ENCODE measurements around the gene CDHR1.
A peak's percentile ranks its signal among the peaks of the same experiment; 100 is the strongest.

Gene CDHR1

DNA sequence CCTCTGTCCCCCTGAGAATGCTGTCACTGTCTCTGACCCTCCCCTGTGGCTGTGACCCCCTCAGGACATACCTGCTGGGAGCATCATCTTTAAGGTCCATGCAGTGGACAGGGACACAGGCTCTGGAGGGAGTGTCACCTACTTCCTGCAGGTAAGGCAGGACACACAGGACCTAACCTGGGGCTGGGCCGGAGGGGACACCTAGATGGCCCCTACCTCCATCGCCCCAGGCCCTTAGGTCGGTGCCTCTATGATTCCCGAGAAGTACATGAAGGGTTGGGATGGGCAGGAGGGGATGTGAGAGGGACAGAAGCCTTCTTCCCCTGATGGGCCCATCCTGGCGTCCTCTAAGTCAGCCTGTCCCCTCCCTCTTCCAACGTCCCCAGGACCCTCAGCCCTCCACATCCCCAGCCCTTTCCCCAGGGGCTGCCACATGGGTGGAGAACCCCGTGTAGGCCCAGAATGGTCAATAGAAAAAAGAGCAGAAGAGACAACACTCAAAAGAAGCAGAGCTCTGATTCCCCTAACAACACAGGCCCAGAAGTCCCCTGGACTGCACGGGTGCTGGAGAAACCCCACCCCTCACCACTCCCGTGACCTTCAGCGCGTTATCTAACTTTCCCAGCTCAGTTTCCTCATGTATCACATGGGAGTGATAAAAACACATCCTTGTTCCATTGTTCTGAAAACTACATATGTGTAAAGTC lies 6.4 kb downstream of the CDHR1 start:
- no peak for DNase-seq (ENCODE audit: low read depth, low spot score)

DNA sequence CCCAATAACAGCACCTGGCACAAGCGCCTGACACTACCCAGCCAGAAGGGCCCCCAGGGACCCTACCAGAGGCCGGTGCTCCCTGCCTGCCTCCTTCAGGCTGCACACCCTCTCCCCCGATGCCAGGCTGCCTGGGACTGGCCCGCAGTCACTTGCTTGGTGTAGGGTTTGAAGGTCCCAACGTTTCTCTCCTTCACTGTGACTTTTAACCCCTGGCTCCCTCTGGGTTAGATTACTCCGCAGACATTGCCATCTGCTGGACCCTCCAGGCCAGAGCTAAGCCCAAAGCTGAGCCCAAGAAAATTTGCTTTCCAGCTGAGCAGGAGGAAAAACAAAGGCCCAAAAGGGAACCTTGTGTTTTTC lies 6.9 kb downstream of the CDHR1 start:
- no peak for DNase-seq (ENCODE audit: low read depth, low spot score)

DNA sequence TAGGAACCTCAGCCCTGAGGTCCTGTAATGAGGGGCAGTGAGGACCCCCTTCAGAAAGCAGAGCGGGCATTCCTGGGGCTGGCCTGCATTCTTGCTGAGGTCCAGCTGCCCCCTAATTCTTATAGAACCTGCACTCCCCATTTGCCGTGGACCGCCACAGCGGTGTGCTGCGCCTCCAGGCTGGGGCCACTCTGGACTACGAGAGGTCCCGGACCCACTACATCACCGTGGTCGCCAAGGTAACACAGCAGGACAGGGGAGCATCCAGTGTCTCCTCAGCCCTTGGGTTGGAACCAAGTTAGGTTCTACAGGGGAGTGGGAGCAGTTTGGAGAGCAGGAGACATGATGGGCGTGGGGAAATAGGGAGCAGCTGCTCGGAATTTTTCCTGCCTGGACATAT lies 7.3 kb downstream of the CDHR1 start:
- no peak for DNase-seq (ENCODE audit: low read depth, low spot score)

DNA sequence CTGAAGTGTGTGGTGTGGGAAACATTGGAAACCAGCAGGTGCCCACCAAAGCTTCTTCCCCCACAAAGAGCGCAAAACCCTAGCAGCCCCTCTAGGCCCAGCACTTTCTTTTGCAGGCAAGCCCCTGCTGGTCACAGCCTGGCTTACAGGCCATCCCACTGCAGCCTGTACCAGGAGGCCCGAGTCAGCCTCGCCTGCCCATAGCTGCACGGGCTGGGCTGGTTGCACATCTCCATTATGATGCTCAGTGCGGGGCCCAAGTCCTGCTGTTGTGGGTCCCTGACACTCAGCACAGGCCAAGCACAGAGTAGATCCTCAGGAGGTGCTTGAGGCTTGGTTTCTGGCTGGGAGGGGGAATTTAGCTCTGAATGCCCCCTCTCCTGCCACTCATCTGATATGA lies 8.0 kb downstream of the CDHR1 start:
- no peak for DNase-seq (ENCODE audit: low read depth, low spot score)

DNA sequence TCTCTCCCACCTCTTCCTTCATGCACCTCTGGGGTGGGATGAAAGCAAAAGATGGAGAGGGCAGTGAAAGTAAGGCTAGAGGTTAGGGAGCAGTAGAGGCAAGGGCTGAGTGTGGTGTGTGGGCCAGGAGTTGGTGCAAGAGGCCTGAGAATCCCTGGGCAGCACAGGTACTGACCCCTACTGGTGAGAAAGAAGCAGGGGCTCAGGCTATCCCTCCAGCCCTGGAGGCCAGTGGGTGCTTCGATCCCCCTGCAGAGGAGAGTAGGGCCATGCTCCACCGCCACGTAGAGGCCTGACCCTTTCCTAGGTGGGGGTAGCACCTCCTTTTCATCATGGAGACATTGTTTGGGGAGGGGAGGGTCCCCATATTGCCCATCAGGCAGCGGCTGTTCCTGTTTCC lies 9.8 kb downstream of the CDHR1 start:
- no peak for DNase-seq (ENCODE audit: low read depth, low spot score)

DNA sequence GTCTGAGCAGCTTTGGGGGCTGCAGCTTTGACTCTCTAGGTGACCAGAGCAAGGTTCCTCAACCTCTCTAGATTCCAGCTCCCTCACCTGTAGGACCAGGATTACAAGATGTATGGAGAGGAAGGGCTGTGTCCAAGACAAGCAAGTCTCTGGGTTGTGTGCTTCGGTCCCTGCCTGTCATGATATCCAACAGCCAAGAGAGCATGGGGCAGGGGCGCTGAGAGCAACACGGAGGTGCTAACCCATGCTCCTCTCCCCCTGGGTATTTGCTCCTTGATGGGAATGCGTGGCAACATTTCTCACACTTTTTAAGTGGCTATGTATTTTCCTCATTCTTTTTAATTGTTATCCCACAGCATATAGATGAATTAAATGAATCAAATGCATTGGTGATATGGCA lies 10.3 kb downstream of the CDHR1 start:
- no peak for DNase-seq (ENCODE audit: low read depth, low spot score)

DNA sequence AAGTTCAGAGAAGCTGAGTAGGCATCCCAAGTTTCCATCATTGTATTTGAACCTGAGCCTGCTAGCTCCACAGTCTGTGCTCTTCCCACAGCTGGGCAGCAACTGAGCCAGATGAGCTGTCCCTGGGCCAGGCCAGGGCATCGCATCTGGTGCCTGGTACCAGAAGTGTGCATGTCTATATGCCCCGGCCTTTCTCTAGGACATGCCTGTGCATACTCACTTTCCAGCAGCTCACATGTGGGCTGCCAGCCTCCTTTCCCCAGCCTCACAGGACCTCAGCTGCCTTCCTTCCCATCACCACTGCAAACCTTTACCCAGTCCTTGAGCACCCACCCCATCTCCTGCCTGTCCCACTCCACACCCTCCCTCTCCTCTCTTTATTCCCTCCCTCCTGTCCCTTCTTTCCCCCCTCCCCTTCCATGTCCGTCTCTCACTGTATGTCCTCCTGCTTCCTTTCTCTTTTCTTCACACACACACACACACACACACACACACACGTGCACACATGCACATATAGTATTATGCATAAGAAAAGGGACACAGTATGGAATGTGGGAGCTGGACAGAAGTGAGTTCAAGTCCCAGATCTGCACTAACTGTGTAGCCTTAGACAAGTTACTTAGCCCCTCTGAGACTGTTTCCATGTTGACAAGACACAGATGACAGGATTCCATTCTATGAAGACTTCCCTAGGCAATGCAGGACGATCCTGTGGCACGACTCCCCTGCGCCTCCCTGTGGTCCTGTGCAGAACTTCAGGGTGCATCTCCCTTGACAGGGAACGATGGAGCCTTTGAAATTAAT lies 10.9 kb downstream of the CDHR1 start:
- DNase-seq (ENCODE audit: low read depth, low spot score): no peak

DNA sequence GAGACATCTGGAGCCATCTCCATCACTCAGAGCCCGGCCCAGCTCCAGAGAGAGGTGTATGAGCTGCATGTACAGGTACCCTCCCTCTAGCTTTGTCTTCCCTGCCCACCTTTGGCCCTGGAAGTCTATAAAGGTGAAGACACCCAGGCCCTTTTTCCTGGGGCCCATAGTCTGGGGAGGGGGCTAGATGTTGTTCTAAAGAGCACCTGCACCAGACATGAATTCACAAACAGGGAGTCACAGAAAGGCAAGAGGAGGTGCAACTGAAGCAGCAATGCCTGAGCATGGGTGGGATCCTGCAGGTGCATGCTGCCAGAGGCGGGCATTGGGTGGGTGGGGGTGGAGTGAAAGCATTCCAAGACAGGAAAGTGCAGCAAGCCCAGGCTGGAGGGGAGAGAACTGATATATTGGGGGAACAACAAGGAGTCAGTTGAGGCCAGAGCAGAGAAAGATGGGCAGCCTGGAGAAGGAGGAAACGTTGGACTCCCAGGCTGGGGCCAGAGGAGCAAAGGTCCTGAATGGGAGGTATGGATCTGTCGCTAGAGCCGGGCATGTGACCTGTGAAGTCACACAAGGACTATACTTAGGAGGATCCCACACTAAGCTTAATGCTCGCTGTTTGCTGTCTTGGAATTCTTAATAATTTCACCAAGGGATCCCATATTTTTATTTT lies 11.7 kb downstream of the CDHR1 start:
- no peak for DNase-seq (ENCODE audit: low read depth, low spot score)

DNA sequence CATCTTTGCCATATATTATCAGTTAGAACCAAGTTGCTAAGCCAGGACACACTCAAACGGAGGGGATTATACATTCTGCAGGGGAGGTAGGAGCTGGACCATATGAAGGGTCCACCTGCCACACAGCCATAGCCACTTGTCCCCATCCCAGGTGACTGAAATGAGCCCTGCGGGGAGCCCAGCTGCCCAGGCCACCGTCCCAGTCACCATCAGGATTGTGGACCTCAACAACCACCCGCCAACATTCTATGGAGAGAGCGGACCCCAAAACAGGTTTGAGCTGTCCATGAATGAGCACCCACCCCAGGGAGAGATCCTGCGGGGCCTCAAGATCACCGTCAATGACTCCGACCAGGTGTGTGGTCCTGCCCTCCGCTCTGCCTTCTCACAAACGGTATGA lies 13.7 kb downstream of the CDHR1 start:
- DNase-seq (ENCODE audit: low read depth, low spot score): no peak

DNA sequence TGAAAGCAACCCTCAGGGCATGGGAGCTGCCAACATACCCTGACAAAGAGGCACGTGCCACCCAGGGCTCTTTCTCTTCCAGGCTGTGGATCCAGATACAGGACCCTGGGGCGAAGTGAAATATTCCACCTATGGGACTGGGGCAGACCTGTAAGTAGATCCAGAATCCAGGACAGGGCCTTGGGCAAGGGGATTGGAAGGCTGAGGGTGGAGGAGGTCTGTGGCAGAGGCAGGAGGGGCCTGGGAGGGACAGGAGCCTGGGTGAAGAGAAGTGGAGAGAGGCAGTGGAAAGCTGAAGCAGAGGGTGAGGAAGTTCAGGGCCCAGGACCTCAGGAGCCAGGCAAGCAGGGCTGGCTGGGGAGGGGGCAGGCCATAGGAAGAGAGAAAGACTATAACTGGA lies 17.2 kb downstream of the CDHR1 start:
- DNase-seq (ENCODE audit: low read depth, low spot score): no peak

DNA sequence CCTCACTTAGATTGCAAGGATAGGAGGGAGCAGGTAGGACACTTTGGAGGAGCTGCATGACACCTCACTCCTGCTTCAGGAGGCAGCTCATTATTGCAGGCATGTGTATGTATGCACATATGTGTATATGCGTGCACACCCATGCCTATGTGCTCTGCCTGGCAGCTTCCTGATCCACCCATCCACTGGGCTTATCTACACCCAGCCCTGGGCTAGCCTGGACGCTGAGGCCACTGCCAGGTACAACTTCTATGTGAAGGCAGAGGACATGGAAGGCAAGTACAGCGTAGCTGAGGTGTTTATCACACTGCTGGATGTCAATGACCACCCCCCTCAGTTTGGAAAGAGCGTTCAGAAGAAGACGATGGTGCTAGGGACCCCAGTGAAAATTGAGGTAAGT lies 17.7 kb downstream of the CDHR1 start:
- no peak for DNase-seq (ENCODE audit: low read depth, low spot score)

DNA sequence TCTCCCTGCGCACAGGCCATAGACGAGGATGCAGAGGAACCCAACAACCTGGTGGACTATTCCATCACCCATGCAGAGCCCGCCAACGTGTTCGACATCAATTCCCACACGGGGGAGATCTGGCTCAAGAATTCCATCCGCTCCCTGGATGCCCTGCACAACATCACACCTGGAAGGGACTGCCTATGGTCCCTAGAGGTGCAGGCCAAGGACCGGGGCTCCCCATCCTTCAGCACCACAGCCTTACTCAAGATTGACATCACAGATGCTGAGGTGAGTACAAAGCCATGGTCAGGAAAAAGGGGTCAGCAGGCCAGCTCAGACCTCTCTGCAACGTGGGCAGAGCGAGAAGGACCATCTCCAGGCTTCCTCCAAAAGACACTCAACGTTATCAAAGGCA lies 18.7 kb downstream of the CDHR1 start:
- no peak for DNase-seq (ENCODE audit: low read depth, low spot score)

DNA sequence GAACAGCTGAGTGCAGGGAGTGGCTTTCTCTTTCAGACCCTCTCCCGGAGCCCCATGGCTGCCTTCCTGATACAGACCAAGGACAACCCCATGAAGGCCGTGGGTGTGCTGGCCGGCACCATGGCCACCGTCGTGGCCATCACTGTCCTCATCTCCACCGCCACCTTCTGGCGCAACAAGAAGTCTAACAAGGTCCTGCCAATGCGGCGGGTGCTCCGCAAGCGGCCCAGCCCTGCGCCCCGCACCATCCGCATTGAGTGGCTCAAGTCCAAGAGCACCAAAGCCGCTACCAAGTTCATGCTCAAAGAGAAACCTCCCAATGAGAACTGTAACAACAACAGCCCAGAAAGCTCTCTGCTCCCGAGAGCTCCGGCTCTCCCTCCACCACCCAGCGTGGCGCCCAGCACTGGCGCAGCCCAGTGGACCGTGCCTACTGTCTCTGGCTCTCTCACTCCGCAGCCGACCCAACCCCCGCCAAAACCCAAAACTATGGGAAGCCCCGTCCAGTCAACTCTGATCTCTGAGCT lies 19.8 kb downstream of the CDHR1 start:
- no peak for DNase-seq (ENCODE audit: low read depth, low spot score)

DNA sequence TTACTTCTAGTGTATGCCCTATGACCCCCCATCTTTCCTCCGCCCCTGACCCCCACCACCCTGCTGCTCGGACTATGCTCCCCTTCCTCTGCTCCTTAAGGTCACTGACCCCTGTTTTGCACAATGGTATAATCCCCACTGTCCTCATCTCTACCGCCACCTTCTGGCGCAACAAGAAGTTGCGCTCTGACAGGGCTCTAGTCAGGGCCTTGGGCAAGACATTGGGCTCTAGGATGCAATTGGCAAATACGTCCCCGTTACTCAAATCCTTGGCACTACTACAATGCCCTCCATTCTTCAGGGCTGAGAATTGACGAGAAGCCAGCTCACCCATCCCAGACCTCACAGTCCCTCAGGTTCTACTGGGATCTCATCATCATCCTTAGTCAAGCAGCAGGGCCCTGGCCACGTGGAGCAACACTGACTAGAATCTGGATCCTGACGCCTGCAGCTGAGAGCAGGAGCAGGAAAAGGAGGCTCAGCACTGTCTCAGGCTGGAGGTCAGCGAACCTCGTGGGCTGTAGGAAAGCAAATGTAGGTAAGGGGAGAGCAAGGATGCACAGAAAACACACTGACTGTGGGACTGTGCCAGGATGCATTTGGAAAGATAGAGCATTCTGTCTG lies 20.4 kb downstream of the CDHR1 start:
- peak; percentile 38 for DNase-seq (ENCODE audit: low read depth, low spot score)

DNA sequence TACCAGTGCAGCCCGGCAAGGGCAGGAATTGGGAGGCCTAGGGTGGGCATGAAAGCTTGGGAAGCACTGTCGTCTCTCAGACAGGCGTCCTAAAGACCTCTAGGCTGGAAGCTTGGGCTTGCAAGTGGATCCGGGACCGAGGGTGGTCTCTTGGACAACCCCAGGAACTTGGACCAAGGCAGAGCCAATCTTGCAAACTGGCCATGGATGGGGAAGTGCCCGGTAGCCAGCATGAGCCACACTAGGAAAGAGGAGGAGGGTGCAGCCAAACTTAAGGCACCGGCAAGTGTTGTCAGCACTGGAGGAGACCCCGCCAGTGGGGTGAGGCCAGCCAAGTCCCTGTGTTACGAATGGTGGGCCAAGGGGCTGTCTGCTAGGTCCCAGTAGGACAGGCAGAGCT lies 22.5 kb downstream of the CDHR1 start:
- DNase-seq (ENCODE audit: low read depth, low spot score): no peak

DNA sequence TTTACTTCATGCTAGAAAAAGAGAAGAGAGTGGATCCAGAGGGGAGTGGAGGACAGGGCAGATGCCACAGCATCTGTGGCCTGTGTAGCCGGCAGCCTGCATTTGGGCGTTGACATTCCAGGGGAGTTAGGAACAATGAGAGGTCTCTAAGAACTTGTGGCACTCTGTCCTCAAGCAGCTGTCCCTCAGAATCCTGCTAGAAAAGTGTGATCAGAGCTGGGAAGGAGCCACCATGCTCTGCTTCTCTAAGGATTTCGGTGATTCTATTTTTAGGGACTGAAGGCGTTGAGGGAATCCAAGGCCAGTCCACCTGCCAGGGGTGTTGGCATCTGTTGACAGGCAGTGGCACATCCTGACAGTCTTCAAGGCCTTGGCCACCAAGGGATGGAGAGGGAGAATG lies 23.4 kb downstream of the CDHR1 start:
- DNase-seq (ENCODE audit: low read depth, low spot score): no peak

DNA sequence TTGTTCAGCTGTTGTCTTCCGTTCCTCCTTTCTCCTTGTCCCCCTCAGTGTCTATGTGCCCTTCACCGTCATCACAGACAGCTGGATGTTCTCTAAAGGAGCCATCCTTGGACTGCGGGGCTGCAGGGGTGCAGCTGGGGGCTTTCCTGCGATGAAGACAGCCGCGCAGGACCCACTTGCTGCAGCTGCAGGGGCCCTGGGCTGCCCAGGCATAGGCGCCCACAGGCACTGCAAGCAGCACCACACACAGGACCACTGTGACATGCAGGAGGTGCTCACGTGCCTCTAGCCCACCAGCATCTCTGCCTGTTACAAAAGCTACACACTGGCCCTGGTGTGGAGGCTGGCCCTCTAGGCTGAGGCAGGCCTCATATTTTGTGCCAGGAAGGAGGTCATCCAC lies 27.6 kb downstream of the CDHR1 start:
- DNase-seq (ENCODE audit: low read depth, low spot score): no peak

DNA sequence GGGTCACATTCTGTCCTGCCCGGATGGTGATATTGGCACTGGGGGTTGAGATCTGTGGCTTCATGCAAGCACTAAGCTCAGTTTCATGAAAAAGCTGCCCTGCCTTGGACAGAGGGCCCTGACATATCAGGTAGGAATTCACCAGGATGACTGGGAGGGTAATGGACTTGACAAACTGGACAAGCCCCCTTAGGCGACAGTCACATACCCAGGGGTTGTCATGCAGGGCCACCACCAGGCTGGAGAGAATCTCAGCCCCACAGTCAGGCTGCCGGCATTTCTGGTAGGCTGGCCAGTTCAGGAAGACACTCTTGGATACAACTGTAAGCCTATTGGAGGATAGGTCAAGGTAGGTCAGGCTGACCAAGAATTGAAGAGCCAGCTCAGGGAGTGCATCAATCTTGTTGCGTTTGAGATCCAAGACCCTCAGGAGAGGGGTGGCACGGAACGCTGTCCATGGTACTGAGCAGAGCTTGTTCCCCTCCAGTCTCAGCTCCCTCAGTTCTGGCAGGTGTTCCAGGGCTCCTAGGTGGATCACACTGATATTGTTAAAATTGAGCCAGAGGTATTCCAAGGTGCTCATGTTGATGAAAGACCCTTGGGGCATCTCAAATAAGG lies 30.2 kb downstream of the CDHR1 start:
- peak; percentile 25 for DNase-seq (ENCODE audit: low read depth, low spot score)

DNA sequence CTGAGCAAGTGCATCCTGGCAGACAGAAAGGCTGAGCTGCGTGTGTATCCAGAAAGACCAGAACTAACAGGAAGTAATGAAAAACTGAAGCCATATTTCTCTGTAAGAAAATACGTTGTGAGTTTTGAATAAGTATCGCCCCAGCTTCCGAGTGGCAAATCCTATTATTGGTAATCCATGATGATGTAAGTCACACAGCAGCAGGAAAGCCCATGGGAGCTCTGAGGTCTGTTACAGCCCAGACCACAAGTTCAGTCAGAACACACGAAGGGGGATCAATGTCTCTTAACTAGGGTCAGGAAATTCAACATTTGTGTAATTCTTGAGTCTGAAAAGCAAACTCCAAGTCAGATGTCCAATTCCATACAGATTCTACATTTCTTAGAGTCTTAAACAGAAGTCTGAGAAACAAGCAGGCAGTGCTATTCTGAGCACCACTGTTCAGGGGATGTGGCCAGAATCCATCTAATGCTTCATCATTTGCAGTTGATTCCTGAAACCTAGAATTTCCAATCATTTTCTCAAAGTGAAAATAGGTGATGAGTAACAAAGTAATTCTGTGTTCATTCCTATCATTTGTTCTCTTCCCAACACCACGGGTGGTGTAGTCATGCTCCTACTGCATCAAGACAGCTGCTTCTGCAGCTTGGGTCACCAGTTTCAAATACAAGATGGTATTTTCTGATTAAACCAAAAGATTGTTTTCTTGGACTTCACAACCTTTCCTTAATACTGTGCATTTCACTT lies 31.3 kb downstream of the CDHR1 start, which contains the start of gene LRIT2:
TSS of gene LRIT2 (minus strand) at position 118 of the 747 bp plus-strand sequence. CDS start at position 94, 24 bp downstream.
- no peak for DNase-seq (ENCODE audit: low read depth, low spot score)

DNA sequence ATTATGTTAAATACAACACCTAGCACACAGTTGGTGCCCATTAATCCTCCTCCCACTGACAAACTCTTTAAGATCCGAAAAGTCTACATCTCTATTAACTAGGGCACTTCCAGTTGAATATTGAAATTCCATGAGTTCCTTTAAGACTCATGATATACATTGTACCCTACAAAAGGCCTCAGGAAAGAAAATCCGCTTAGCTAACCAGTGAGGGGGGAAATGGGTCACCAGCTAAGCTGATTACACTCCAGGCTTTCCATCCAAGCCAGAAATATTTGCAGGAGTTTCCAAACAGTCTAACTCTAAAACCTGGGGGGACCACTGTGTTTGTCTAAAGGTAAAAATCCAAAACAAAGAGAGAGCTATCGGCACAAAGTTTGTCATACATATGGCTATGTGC lies 32.3 kb downstream of the CDHR1 start:
- DNase-seq (ENCODE audit: low read depth, low spot score): no peak

DNA sequence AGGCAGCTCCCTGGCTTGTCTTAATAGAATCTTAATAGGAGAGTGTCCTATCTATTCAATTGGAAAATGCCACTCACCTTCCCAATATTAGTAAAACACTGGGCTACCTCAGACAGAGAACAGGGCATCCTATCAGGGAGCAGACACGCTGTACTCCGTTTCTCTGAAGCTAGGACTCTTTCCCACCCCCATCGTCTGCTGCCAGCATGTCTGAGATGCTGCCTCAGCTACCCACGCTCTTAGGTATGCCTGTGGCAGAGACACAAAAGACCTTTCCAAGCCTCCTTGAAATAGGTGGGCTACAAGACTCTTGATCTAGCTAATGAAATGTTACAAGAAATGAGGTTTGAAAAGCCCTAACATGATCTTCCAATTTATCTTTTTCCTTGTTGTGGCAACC lies 33.5 kb downstream of the CDHR1 start:
- no peak for DNase-seq (ENCODE audit: low read depth, low spot score)

All from iPS DF 19.7 (cell line).